ENCODE results near the gene MED7.

DNA sequence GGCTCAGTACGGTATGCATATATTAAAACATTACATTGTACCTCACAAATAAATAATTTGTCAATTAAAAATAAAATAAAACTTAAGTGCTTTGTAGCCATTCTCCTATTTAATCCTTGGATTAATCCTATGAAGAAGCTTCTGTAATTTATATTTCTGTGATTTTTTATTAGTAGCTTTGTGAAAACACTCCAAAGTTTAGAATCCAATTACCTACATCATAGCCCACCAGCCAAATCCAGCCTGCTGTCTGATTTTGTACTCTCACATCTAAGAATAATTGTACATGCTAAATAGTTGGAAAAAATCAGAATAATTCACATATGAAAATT lies 10.4 kb downstream of the MED7 start:
- TF ChIP-seq, protein P1, sequence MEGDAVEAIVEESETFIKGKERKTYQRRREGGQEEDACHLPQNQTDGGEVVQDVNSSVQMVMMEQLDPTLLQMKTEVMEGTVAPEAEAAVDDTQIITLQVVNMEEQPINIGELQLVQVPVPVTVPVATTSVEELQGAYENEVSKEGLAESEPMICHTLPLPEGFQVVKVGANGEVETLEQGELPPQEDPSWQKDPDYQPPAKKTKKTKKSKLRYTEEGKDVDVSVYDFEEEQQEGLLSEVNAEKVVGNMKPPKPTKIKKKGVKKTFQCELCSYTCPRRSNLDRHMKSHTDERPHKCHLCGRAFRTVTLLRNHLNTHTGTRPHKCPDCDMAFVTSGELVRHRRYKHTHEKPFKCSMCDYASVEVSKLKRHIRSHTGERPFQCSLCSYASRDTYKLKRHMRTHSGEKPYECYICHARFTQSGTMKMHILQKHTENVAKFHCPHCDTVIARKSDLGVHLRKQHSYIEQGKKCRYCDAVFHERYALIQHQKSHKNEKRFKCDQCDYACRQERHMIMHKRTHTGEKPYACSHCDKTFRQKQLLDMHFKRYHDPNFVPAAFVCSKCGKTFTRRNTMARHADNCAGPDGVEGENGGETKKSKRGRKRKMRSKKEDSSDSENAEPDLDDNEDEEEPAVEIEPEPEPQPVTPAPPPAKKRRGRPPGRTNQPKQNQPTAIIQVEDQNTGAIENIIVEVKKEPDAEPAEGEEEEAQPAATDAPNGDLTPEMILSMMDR (IDR thresholded peaks at IDR 0.05 in 4 of 5, conservative IDR thresholded peaks at IDR 0.05 in 1 of 5), result no peak
- no peak for TF ChIP-seq POLR2A (IDR thresholded peaks at IDR 0.05)
